Osteocyte (in vitro differentiated cells): ENCODE data around the gene RGMA. TPM values are rescaled to one million over a fixed set of nuclear protein-coding genes. Genes with fewer than 3 reads are reported as not detected.

Experiments used
- DNase-seq: peaks from one replicate; pipeline ENCODE4 v3.0.0; 2021; ENCODE audit warnings: mixed read lengths; ENCODE audit not compliant: unreplicated experiment; ENCODE audit errors: extremely low spot score
- H3K27ac Mint-ChIP-seq: one replicate; pipeline ENCODE4 v1.8.0; 2021; ENCODE audit warnings: mild to moderate bottlenecking, mixed read lengths; ENCODE audit not compliant: unreplicated experiment
- H3K27me3 Mint-ChIP-seq: one replicate; pipeline ENCODE4 v1.8.0; 2021; ENCODE audit warnings: mixed read lengths; ENCODE audit not compliant: unreplicated experiment
- H3K36me3 Mint-ChIP-seq: one replicate; pipeline ENCODE4 v1.8.0; 2021; ENCODE audit warnings: mixed read lengths; ENCODE audit not compliant: unreplicated experiment
- H3K4me1 Mint-ChIP-seq: one replicate; pipeline ENCODE4 v1.8.0; 2021; ENCODE audit warnings: mixed read lengths; ENCODE audit not compliant: unreplicated experiment
- H3K4me3 Mint-ChIP-seq: one replicate; pipeline ENCODE4 v1.8.0; 2021; ENCODE audit warnings: mild to moderate bottlenecking, moderate library complexity, mixed read lengths; ENCODE audit not compliant: unreplicated experiment
- H3K9me3 Mint-ChIP-seq: one replicate; pipeline ENCODE4 v1.8.0; 2021; ENCODE audit warnings: mixed read lengths; ENCODE audit not compliant: unreplicated experiment
- CTCF ChIP-seq: fragments of 200-600 bp; sonication (generic); IDR thresholded peaks from 2 replicates; pipeline ENCODE4 v1.5.0; 2021; ENCODE audit warnings: antibody characterized with exemption, mild to moderate bottlenecking, moderate library complexity
- total RNA-seq: library from RNA; stranded (reverse); gene quantifications from 2 replicates; pipeline ENCODE4 v1.2.1, GENCODE V29; 2021

RGMA gene
- total RNA-seq, 1 donor from 2014 or later: 12.4 TPM

- DNase-seq: no peak
- TF ChIP-seq CTCF: no peak
- Mint-ChIP-seq H3K27me3 (no peaks in the 10 kb centered on the region), H3K27ac (no peak overlapping the region), H3K9me3 (no peaks in the 10 kb centered on the region), H3K4me1 (peaks cover 12% of the 10 kb centered on the region), H3K4me3 (no peak overlapping the region), H3K36me3 (no peaks in the 10 kb centered on the region)
Observed at GRCh38 chr15:93037820-93038705, 50.9 kb downstream of the RGMA start.

- Mint-ChIP-seq H3K27me3 (no peaks in the 10 kb centered on the region), H3K4me1 (peaks cover 12% of the 10 kb centered on the region), H3K9me3 (no peaks in the 10 kb centered on the region), H3K36me3 (no peaks in the 10 kb centered on the region), H3K4me3 (no peak overlapping the region), H3K27ac (no peak overlapping the region)
- DNase-seq: no peak
- TF ChIP-seq CTCF: peak; percentile 41
Observed at GRCh38 chr15:93036951-93037819, 51.8 kb downstream of the RGMA start.

GRCh38 chr15:93035953-93036810, 52.8 kb downstream of the RGMA start:
- Mint-ChIP-seq H3K9me3 (no peaks in the 10 kb centered on the region), H3K27ac (no peak overlapping the region), H3K36me3 (no peaks in the 10 kb centered on the region), H3K4me1 (peaks cover 12% of the 10 kb centered on the region), H3K4me3 (no peak overlapping the region), H3K27me3 (no peaks in the 10 kb centered on the region)
- TF ChIP-seq CTCF: peak; percentile 66
- no peak for DNase-seq

GRCh38 chr15:93035092-93035915, 53.7 kb downstream of the RGMA start:
- Mint-ChIP-seq H3K4me1 (peaks cover 16% of the 10 kb centered on the region), H3K27ac (no peak overlapping the region), H3K36me3 (no peaks in the 10 kb centered on the region), H3K27me3 (no peaks in the 10 kb centered on the region), H3K4me3 (no peak overlapping the region), H3K9me3 (no peaks in the 10 kb centered on the region)
- DNase-seq: no peak
- TF ChIP-seq CTCF: no peak
